Thyroid gland (tissue), 4 donors: Measurements from ENCODE around the gene EDIL3. TPM values are rescaled to one million over a fixed set of nuclear protein-coding genes. Genes with fewer than 3 reads are reported as not detected.

ENCODE experiments used
- DNase-seq, 2 donors: peaks; one replicate each; pipeline ENCODE4 v3.0.0-alpha.2; 2019
- H3K27ac ChIP-seq, 3 donors: fragments of 200-600 bp; sonication (generic); 1 replicate in 2 of 3; 2 replicates in 1 of 3; pipeline ENCODE4 v1.5.1; 2016 to 2019; ENCODE audit warnings: mild to moderate bottlenecking in 1 of 3, moderate library complexity in 1 of 3
- H3K27me3 ChIP-seq: fragments of 200-600 bp; sonication (generic); one replicate; pipeline ENCODE4 v1.5.1; 2019
- H3K36me3 ChIP-seq, 2 donors: fragments of 200-600 bp; sonication (generic); one replicate each; pipeline ENCODE4 v1.5.1; 2016 to 2019
- H3K4me1 ChIP-seq, 2 donors: fragments of 200-600 bp; sonication (generic); one replicate each; pipeline ENCODE4 v1.5.1; 2017 to 2019
- H3K4me3 ChIP-seq, 3 donors: fragments of 200-600 bp; sonication (generic); replicated peaks in 1 of 3; 1 replicate in 2 of 3; 2 replicates in 1 of 3; pipeline ENCODE4 v1.5.1; 2016; ENCODE audit warnings: mild to moderate bottlenecking in 1 of 3
- H3K9me3 ChIP-seq: fragments of 200-600 bp; sonication (generic); one replicate; pipeline ENCODE4 v1.5.1; 2017
- POLR2A ChIP-seq, 2 donors: fragments of 450-650 bp; IDR thresholded peaks; one replicate each; pipeline ENCODE4 v1.6.1; 2017; ENCODE audit warnings: antibody characterized with exemption in 2 of 2, mild to moderate bottlenecking in 2 of 2, moderate library complexity in 1 of 2
- WGBS, 2 donors: methylation state at CpG; one replicate each; pipeline ENCODE4 v1.1.5; 2017; 5-methylcytosine and 5-hydroxymethylcytosine counted together
- intact Hi-C: fragments of 100-400 bp; cut with DNase I; formaldehyde crosslinking; loops from one replicate; pipeline ENCODE4 v1.15.1; 2023
- total RNA-seq, 4 donors: library from RNA; depleted of rRNA; stranded (reverse); fragments of >200 nt; gene quantifications; one replicate each; pipeline ENCODE4 v1.2.3, GENCODE V29; 2016
- TF ChIP-seq, protein P1 (sequence below), 6 experiments: fragments of 200-600 bp in 3 of 6; fragments of 450-650 bp in 3 of 6; sonication (generic) in 3 of 6; IDR thresholded peaks; one replicate each; pipeline ENCODE4 v1.5.1; 2016 to 2019; ENCODE audit warnings: antibody characterized with exemption in 6 of 6, mild to moderate bottlenecking in 2 of 6, inconsistent platforms in 1 of 6, moderate library complexity in 1 of 6

The EDIL3 gene
- total RNA-seq, 4 donors from 2014 or later, result 2.0 to 5.5 (median 3.3) TPM

DNA sequence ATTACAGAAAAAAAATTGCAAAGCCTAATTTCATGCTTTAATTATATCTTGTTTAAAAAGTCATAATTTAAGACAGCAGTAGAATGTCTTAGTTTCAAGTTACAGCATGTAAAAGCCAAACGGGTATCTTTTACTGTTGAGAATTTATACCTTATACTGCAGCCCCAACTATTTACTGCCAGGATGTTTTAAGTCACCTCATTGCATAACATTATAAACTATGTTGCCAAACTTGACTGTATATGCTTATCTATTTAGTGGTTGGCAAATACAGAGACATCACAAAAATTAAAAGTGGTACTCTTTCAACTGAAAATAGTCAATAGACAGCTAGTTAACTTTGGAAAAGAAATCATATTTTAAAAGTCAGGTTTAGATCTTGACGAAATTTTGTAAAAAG lies 119.5 kb downstream of the EDIL3 start:
- H3K27ac ChIP-seq, result no peak overlapping the region
- no peaks in the 10 kb centered on the region for H3K4me1 ChIP-seq
- intact Hi-C loops, result no loop called here
- H3K9me3 ChIP-seq, result no peaks in the 10 kb centered on the region
- 76 to 79% methylated on average over 2 of the region's 2 CpGs for WGBS, 2 donors
- TF ChIP-seq, protein P1, sequence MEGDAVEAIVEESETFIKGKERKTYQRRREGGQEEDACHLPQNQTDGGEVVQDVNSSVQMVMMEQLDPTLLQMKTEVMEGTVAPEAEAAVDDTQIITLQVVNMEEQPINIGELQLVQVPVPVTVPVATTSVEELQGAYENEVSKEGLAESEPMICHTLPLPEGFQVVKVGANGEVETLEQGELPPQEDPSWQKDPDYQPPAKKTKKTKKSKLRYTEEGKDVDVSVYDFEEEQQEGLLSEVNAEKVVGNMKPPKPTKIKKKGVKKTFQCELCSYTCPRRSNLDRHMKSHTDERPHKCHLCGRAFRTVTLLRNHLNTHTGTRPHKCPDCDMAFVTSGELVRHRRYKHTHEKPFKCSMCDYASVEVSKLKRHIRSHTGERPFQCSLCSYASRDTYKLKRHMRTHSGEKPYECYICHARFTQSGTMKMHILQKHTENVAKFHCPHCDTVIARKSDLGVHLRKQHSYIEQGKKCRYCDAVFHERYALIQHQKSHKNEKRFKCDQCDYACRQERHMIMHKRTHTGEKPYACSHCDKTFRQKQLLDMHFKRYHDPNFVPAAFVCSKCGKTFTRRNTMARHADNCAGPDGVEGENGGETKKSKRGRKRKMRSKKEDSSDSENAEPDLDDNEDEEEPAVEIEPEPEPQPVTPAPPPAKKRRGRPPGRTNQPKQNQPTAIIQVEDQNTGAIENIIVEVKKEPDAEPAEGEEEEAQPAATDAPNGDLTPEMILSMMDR (IDR thresholded peaks at IDR 0.05), result no peak
- no peak for TF ChIP-seq POLR2A (IDR thresholded peaks at IDR 0.05)
- DNase-seq, result no peak
- no peaks in the 10 kb centered on the region for H3K36me3 ChIP-seq
- no peak overlapping the region for H3K4me3 ChIP-seq
- H3K27me3 ChIP-seq, result no peaks in the 10 kb centered on the region

DNA sequence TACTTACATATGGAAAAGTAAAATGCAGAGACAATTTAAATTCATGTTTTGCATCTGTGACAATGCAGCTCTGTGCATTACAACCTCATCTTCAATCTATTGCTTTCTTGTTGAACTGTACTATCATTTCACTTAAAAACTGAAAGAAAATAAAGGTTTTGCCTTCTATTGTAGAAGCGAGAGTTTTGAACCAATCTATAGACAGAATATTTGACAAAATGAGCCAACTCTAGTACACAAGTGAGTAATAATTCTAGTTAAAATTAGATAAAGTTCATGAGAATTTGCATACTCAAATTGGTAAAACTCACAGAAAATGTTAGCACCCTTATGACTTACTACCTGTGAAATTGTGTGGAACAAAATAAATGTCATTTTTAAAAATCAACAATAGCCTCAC lies 123.7 kb downstream of the EDIL3 start:
- no peak overlapping the region for H3K4me3 ChIP-seq
- DNase-seq, result no peak
- TF ChIP-seq, protein P1 (IDR thresholded peaks at IDR 0.05), result no peak
- no peak for TF ChIP-seq POLR2A (IDR thresholded peaks at IDR 0.05)
- no peaks in the 10 kb centered on the region for H3K36me3 ChIP-seq
- intact Hi-C loops, result no loop called here
- WGBS, 2 donors, result 94 to 96% methylated on average over 1 of the region's 1 CpG
- no peak overlapping the region for H3K27ac ChIP-seq
- no peaks in the 10 kb centered on the region for H3K4me1 ChIP-seq
- no peaks in the 10 kb centered on the region for H3K9me3 ChIP-seq
- no peaks in the 10 kb centered on the region for H3K27me3 ChIP-seq

DNA sequence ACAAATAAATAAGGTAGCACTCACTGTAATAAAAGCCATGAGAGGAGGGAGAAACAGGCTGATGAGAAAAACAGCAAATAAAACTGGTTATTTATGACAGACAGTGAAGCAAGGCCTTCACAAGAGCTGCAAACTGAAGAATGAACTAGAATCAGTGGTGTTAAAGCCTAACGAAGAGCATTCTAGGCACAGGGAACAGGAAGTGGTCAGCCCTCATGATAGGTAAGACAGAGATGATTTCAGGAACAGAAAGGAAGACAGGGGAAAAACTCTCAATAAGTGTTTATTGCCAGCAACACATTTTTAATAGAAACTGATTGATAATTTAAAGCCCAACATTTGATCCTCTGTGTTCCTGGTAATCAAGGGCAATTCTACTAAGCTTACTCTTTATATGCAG lies 124.5 kb downstream of the EDIL3 start:
- Histone ChIP-seq H3K27ac (no peak overlapping the region), H3K36me3 (no peaks in the 10 kb centered on the region), H3K9me3 (no peaks in the 10 kb centered on the region), H3K27me3 (no peaks in the 10 kb centered on the region), H3K4me3 (no peak overlapping the region), H3K4me1 (no peaks in the 10 kb centered on the region)
- DNase-seq, result no peak
- TF ChIP-seq, protein P1 (IDR thresholded peaks at IDR 0.05), result no peak
- no peak for TF ChIP-seq POLR2A (IDR thresholded peaks at IDR 0.05)
- WGBS, 2 donors, result 66 to 79% methylated on average over 1 of the region's 1 CpG
- intact Hi-C loops, result no loop called here

DNA sequence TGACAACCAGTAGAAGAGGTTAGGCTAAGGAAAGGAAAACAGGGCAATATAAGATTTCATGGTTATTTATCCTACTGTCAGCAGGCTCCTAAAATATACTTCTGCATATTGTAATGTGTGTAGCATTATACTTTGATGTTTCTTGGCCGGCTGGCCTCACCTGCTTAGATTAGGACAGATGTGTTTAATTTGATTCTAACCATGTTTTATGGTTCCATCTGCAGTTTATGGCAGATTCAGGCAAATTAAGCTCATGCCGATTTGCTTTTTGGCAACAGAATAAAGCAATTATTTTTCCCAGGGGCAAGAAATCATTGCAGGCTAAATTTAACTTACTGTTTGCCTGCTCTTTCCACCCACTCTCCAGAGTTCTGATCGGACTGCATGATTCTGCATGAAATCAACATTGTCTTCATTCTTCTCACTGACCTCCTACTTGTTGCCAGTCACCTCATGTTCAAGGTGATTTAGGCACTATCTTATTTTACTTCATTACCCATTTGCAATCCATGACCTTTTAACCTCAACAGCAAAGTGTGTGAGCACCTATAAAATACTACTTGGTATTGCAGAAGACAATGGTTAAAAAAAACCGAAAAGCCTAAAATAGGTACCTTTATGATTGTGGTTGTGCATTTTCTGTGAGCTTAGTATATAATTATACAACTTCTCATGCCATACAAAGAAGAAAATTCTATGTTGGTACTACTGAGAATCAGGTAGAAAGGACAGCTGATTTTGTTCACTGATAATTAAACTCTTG lies 125.2 kb downstream of the EDIL3 start:
- Histone ChIP-seq H3K4me3 (no peak overlapping the region), H3K9me3 (no peaks in the 10 kb centered on the region), H3K27ac (no peak overlapping the region), H3K36me3 (no peaks in the 10 kb centered on the region), H3K4me1 (no peaks in the 10 kb centered on the region), H3K27me3 (no peaks in the 10 kb centered on the region)
- 79 to 86% methylated on average over 4 of the region's 4 CpGs for WGBS, 2 donors
- intact Hi-C loops, result no loop called here
- TF ChIP-seq, protein P1 (IDR thresholded peaks at IDR 0.05), result no peak
- no peak for TF ChIP-seq POLR2A (IDR thresholded peaks at IDR 0.05)
- no peak for DNase-seq

DNA sequence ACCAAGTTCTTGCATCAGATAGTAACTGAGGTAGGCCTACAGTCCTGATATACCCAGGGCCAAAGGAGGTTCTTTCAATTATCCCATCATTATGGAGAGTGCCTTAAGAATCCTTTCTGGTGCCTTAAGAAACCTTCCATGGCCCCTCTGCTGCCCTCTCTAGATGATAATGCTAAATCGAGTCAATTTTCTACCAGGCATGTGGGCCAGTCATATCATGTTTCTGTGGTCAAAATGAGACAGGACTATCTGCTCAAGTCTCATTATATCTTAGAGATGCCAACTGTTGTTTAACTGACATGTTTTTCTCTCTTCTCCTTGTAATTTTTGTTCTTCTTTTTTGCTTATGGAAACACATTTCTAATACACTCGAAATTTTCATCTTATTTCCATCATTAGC lies 127.6 kb downstream of the EDIL3 start:
- TF ChIP-seq, protein P1 (IDR thresholded peaks at IDR 0.05), result no peak
- no peak for TF ChIP-seq POLR2A (IDR thresholded peaks at IDR 0.05)
- Histone ChIP-seq H3K4me3 (no peak overlapping the region), H3K9me3 (no peaks in the 10 kb centered on the region), H3K4me1 (no peaks in the 10 kb centered on the region), H3K27me3 (no peaks in the 10 kb centered on the region), H3K36me3 (no peaks in the 10 kb centered on the region), H3K27ac (no peak overlapping the region)
- no peak for DNase-seq
- intact Hi-C loops, result no loop called here
- 77 to 93% methylated on average over 2 of the region's 2 CpGs for WGBS, 2 donors
